ENCODE results near the gene TMEM123.
"Not testable (repeated sequence)": the region's sequence is repeated elsewhere in the genome, so short reads cannot be mapped to it uniquely, and the experiment has no call there.

Gene TMEM123

GRCh38 chr11:102449651-102450570 lies 2.7 kb downstream of the TMEM123 start:
- DNase-seq (ENCODE audit: low read depth) = no peak

DNA sequence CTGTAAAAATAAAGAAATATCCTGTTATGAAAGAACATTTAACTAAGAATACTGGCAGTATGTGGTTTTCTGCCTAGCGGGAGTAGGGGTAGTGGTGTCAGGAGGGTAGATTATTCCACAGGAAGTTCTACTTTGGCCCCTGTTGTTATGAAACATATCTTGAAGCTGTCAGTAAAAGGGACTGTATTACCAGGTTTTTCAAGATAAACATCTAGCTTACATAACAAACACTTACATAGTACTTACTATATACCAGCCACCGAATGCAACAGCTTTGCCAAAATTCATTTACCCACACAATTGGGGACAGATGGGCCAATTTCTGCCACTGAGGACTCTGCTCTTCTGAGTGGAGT lies 3.7 kb downstream of the TMEM123 start:
- DNase-seq (ENCODE audit: low read depth) = no peak

GRCh38 chr11:102447941-102448868 lies 4.4 kb downstream of the TMEM123 start:
- DNase-seq (ENCODE audit: low read depth) = no peak

GRCh38 chr11:102447193-102447592 lies 5.4 kb downstream of the TMEM123 start:
- no peak for DNase-seq (ENCODE audit: low read depth)

DNA sequence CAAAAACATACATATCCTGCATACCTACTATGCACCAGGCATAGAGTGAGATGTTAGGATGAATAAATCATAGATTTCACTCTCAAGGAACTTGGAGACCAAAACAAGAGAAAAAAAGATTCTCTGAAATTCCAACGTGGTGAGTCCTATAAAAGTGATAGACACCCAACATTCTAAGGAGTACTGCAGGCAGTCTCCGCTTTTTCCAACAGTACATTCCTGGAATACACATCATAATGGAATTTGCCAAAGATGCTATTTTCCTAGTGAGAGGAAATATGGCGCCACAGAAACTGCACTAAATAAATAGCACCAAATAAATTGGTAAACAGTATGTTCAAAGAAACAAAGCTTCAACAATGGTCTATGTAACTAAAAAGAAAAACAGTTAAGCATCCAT lies 6.0 kb downstream of the TMEM123 start:
- DNase-seq (ENCODE audit: low read depth) = peak; percentile 24

GRCh38 chr11:102444693-102445092 lies 7.9 kb downstream of the TMEM123 start:
- DNase-seq (ENCODE audit: low read depth) = not testable (repeated sequence)

DNA sequence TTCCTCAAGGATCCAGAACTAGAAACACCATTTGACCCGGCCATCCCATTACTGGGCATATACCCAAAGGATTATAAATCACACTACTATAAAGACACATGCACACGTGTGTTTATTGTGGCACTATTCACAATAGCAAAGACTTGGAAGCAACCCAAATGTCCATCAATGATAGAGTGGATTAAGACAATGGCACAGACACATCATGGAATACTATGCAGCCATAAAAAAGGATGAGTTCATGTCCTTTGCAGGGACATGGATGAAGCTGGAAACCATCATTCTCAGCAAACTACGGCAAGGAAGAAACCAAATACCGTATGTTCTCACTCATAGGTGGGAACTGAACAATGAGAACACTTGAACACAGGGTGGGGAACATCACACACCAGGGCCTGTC lies 8.4 kb downstream of the TMEM123 start:
- not testable (repeated sequence) for DNase-seq (ENCODE audit: low read depth)

DNA sequence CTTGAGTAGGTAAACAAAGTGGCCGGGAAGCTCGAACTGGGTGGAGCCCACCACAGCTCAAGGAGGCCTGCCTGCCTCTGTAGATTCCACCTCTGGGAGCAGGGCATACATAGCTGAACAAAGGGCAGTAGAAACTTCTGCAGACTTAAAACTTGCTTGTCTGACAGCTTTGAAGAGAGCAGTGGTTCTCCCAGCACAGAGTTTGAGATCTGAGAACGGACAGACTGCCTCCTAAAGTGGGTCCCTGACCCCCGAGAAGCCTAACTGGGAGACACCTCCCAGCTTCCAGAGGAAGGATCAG lies 13.6 kb downstream of the TMEM123 start:
- DNase-seq (ENCODE audit: low read depth) = not testable (repeated sequence)

GRCh38 chr11:102438311-102439062 lies 14.1 kb downstream of the TMEM123 start:
- DNase-seq (ENCODE audit: low read depth) = no peak

- DNase-seq (ENCODE audit: low read depth) = no peak
Observed at GRCh38 chr11:102437727-102438126, 14.8 kb downstream of the TMEM123 start.

GRCh38 chr11:102436976-102437375 lies 15.6 kb downstream of the TMEM123 start:
- no peak for DNase-seq (ENCODE audit: low read depth)

DNA sequence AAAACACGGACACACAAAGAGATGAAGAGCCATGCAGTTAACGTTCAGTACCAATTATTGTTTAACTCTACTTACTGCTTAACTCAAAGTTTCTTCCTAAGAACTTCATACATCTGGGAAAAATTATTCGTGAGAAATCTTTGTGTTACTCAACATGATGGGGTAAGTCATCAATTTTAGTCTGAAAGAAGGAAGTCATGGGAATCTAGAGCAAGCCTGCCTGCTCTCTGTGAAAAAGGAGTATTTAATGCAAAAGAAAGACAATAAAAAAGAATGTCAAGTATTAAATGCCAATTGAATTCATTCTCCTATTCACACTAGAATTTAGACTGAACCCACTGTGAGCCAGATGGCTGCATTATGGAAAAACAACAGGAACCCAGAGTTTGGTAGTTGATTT lies 16.0 kb downstream of the TMEM123 start:
- peak; percentile 86 for DNase-seq (ENCODE audit: low read depth)

DNA sequence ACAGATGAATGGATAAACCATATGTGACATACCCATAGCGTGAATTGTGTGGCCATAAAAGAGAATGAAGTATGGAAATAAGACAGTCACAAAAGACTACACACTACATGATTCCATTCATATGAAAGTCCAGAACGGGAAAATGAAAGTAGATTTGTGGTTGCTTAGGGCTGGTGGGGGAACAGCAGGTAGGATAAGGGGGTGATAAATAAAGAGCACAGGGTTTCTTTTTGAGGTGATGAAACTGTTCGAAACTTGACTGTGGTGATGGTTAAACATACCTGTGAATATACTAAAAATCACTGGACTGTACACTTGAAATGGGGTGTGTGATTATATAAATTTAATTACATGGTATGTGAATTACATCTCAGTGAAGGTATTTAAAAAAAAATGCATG lies 16.9 kb downstream of the TMEM123 start:
- DNase-seq (ENCODE audit: low read depth) = no peak

DNA sequence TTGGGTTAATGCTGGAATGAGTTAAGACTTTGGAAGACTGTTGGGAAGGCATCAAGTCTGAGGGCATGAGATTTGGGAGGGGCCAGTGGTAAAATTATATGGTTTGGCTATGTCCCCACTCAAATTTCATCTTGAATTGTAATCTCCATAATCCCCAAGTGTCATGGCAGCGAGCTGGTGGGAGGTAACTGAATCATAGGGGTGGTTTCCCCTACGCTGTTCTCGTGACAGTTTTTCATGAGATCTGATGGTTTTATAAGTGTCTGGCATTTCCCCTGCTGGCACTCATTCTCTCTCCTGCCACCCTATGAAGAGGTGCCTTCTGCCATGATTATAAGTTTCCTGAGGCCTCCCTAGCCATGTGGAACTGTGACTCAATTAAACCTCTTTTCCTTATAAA lies 19.0 kb downstream of the TMEM123 start:
- DNase-seq (ENCODE audit: low read depth) = not testable (repeated sequence)

DNA sequence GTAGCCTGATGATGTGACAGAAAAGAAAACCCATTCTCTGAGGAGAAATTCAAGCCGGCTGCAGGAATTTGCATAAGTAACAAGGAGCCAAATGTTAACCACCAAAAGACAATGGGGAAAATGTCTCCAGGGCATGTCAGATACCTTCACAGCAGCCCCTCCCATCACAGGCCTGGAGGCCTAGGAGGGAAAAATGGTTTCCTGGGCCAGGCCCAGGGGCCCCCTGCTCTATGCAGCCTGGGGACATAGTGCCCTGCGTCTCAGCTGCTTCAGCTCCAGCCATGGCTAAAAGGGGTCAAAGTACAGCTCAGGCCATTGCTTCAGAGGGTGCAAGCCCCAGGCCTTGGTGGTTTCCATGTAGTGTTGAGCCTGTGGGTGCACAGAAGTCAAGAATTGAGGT lies 20.0 kb downstream of the TMEM123 start:
- not testable (repeated sequence) for DNase-seq (ENCODE audit: low read depth)

DNA sequence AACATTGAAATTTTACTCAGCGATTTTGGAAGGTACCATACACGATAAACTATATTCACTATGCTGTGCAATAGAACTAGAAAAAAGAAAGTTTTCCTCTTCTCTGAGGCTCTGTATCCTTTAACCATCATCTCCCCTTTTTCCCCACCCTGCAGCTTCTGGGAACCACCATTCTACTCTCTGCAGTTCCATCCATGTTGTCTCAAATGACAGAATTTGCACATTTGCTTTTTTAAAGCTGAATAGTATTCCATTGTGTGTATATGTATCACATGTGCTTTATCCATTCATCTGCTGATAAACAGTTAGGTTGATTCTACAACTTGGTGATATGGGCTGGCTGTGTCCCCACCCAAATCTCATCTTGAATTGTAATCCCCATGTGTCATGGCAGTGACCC lies 21.2 kb downstream of the TMEM123 start:
- no peak for DNase-seq (ENCODE audit: low read depth)

DNA sequence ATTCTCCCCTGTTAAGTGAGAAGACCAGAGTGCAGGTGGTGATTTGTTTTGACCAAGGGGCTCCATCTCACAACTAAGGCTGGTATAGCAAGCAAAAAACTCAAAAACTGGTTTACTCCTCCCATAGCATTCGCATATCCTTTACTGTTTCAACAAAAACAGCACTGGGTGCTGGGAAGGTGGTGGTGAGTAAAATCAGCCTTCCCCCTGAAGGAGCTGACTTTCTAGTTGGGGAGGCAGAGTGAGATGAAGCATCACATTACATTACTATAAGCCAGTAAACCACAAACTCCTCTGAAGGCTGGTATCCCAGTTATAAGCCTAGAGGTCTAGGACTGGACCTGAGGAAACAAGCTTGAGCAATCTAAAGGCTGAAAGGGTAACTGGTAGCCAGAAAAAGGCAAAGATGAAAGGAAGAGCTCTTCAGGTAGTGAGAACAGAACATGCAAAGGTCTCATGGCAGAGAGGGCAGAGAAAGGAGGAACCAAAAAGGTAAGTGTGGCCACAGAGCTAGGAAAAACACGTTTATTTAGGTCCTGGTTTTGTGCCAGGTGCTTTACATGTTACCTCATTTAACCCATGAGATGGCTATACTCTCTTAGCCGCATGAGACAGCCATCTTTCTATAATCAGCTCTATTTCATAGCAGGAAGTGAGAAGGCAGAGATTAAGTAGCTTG lies 22.3 kb downstream of the TMEM123 start:
- DNase-seq (ENCODE audit: low read depth) = no peak

- no peak for DNase-seq (ENCODE audit: low read depth)
Observed at GRCh38 chr11:102429691-102430090, 22.9 kb downstream of the TMEM123 start.

GRCh38 chr11:102429226-102429625 lies 23.3 kb downstream of the TMEM123 start:
- no peak for DNase-seq (ENCODE audit: low read depth)

DNA sequence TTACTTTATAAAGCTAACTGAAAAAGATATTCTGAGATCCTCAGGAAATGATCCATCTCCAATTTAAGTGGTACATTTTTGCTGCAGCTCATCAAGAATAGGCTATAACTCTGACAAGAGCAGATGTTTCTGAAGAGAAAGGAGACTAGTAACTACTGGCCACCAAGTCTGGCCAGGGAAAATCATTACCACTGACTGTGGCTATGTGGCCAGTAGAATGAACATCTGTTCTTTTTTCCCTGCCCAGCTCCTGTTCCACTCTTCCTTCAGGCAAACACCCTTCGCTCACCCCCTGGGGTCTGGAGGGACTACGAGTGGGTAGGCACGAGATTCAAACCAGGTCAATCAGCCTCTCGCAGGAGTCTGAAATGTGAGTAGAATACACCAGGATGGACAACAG lies 23.9 kb downstream of the TMEM123 start:
- no peak for DNase-seq (ENCODE audit: low read depth)

DNA sequence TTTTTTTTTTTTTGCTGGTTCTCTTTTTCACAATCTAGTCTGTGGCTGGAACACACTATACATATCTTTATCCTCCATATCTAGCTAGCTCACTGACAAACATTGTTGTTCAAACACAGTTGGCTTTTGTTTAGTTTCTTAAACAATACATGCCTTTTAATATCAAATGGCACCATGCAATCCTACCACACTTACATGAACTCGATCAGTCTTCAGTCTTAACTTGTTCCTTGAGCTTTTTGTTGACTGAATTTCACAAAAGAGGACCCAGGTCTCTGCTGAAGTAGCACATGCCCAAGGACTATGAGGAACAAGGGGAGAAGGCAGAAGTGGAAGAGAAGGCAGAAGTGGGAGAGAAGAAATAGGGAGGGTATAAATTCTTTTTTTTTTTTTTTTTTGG lies 25.5 kb downstream of the TMEM123 start:
- no peak for DNase-seq (ENCODE audit: low read depth)

GRCh38 chr11:102426570-102426969 lies 26.0 kb downstream of the TMEM123 start:
- no peak for DNase-seq (ENCODE audit: low read depth)
